H9 (cell line): ENCODE data around the gene LRFN2. TPM values are rescaled to one million over a fixed set of nuclear protein-coding genes. Genes with fewer than 3 reads are reported as not detected.

Experiments used
- DNase-seq: peaks from one replicate; pipeline ENCODE4 v3.0.0-alpha.2; 2017
- H2AFZ ChIP-seq: one replicate; pipeline ENCODE4 v1.6.1; 2013; ENCODE audit warnings: mild to moderate bottlenecking, low read length, control low read depth, moderate library complexity
- H2AK5ac ChIP-seq: 2 replicates; pipeline ENCODE4 v1.6.1; 2013; ENCODE audit warnings: low read length, control low read depth, mixed read lengths; ENCODE audit not compliant: insufficient read length
- H2BK120ac ChIP-seq: one replicate; pipeline ENCODE4 v1.6.1; 2013; ENCODE audit warnings: low read depth, mild to moderate bottlenecking, low read length, control low read depth, inconsistent platforms; ENCODE audit not compliant: poor library complexity, severe bottlenecking
- H2BK12ac ChIP-seq: 2 replicates; pipeline ENCODE4 v1.6.1; 2013; ENCODE audit warnings: low read length, control low read depth, mixed read lengths, low read depth; ENCODE audit not compliant: insufficient read length
- H2BK15ac ChIP-seq: 2 replicates; pipeline ENCODE4 v1.6.1; 2013; ENCODE audit warnings: low read depth, low read length, control low read depth
- H2BK20ac ChIP-seq: one replicate; pipeline ENCODE4 v1.6.1; 2013; ENCODE audit warnings: low read depth, mild to moderate bottlenecking, low read length, control low read depth, inconsistent platforms; ENCODE audit not compliant: poor library complexity, severe bottlenecking
- H2BK5ac ChIP-seq: 2 replicates; pipeline ENCODE4 v1.6.1; 2013; ENCODE audit warnings: low read length, control low read depth, mixed read lengths; ENCODE audit not compliant: insufficient read length
- H3K14ac ChIP-seq: 2 replicates; pipeline ENCODE4 v1.6.1; 2013; ENCODE audit warnings: low read length, control low read depth; ENCODE audit not compliant: insufficient read depth
- H3K18ac ChIP-seq: 2 replicates; pipeline ENCODE4 v1.6.1; 2013; ENCODE audit warnings: low read depth, mild to moderate bottlenecking, mixed read lengths, low read length, control low read depth; ENCODE audit not compliant: insufficient read length
- H3K23ac ChIP-seq: 2 replicates; pipeline ENCODE4 v1.6.1; 2013; ENCODE audit warnings: low read length, control low read depth, mixed read lengths, low read depth; ENCODE audit not compliant: insufficient read length
- H3K23me2 ChIP-seq: 2 replicates; pipeline ENCODE4 v1.6.1; 2013; ENCODE audit warnings: low read depth, mild to moderate bottlenecking, mixed read lengths, low read length, control low read depth; ENCODE audit not compliant: insufficient read length, poor library complexity, severe bottlenecking
- H3K27ac ChIP-seq: 2 replicates; pipeline ENCODE4 v1.5.1; 2013; ENCODE audit warnings: low read length, control low read depth, mixed read lengths, low read depth; ENCODE audit not compliant: insufficient read length
- H3K27me3 ChIP-seq: 2 replicates; pipeline ENCODE4 v1.6.1; 2013; ENCODE audit warnings: low read length, control low read depth, inconsistent platforms; ENCODE audit not compliant: insufficient read depth
- H3K4ac ChIP-seq: 2 replicates; pipeline ENCODE4 v1.6.1; 2013; ENCODE audit warnings: low read depth, mild to moderate bottlenecking, control low read depth, inconsistent platforms, low read length, moderate library complexity
- H3K4me1 ChIP-seq: 2 replicates; pipeline ENCODE4 v1.6.1; 2013; ENCODE audit warnings: low read length, control low read depth, inconsistent platforms; ENCODE audit not compliant: insufficient read depth
- H3K4me2 ChIP-seq: 2 replicates; pipeline ENCODE4 v1.6.1; 2013; ENCODE audit warnings: low read length, control low read depth, mixed read lengths; ENCODE audit not compliant: insufficient read length, insufficient read depth
- H3K56ac ChIP-seq: 2 replicates; pipeline ENCODE4 v1.6.1; 2013; ENCODE audit warnings: low read depth, mild to moderate bottlenecking, mixed read lengths, low read length, control low read depth; ENCODE audit not compliant: insufficient read length
- H3K79me1 ChIP-seq: 2 replicates; pipeline ENCODE4 v1.6.1; 2013; ENCODE audit warnings: low read depth, mild to moderate bottlenecking, moderate library complexity, low read length, control low read depth, inconsistent platforms; ENCODE audit not compliant: insufficient read depth, poor library complexity, severe bottlenecking
- H3K79me2 ChIP-seq: 2 replicates; pipeline ENCODE4 v1.6.1; 2013; ENCODE audit warnings: low read length, control low read depth, inconsistent platforms; ENCODE audit not compliant: insufficient read depth
- H3K9ac ChIP-seq: 2 replicates; pipeline ENCODE4 v1.6.1; 2013; ENCODE audit warnings: low read length, control low read depth, mixed read lengths; ENCODE audit not compliant: insufficient read length; ENCODE audit errors: extremely low read depth
- H3K9me3 ChIP-seq: one replicate; pipeline ENCODE4 v1.6.1; 2013; ENCODE audit warnings: low read depth, low read length, inconsistent platforms; ENCODE audit not compliant: control insufficient read depth
- H3T11ph ChIP-seq: one replicate; pipeline ENCODE4 v1.6.1; 2013; ENCODE audit warnings: mild to moderate bottlenecking, low read length, control low read depth, inconsistent platforms
- H4K20me1 ChIP-seq: one replicate; pipeline ENCODE4 v1.6.1; 2013; ENCODE audit not compliant: control insufficient read depth, insufficient read length, insufficient read depth
- H4K5ac ChIP-seq: 2 replicates; pipeline ENCODE4 v1.6.1; 2013; ENCODE audit warnings: low read depth, mild to moderate bottlenecking, mixed read lengths, low read length, control low read depth; ENCODE audit not compliant: insufficient read length
- H4K8ac ChIP-seq: replicated peaks from 2 replicates; pipeline ENCODE4 v1.6.1; 2013; ENCODE audit warnings: low read length, control low read depth, mixed read lengths, low read depth; ENCODE audit not compliant: insufficient read length
- H4K91ac ChIP-seq: 2 replicates; pipeline ENCODE4 v1.6.1; 2013; ENCODE audit warnings: low read depth, mild to moderate bottlenecking, moderate library complexity, mixed read lengths, low read length, control low read depth; ENCODE audit not compliant: insufficient read length
- H3K27ac Mint-ChIP-seq, 3 experiments: 2 replicates in 2 of 3; 3 replicates in 1 of 3; pipeline ENCODE4 v1.8.0; 2020 to 2021; ENCODE audit warnings: mixed read lengths in 3 of 3, mild to moderate bottlenecking in 1 of 3, moderate library complexity in 1 of 3
- H3K27me3 Mint-ChIP-seq: 2 replicates; pipeline ENCODE4 v1.8.0; 2021; ENCODE audit warnings: low read depth, mild to moderate bottlenecking, moderate library complexity, mixed read lengths
- H3K36me3 Mint-ChIP-seq, 3 experiments: 2 replicates in 2 of 3; 3 replicates in 1 of 3; pipeline ENCODE4 v1.8.0; 2020 to 2021; ENCODE audit warnings: low read depth in 3 of 3, mixed read lengths in 3 of 3; ENCODE audit not compliant: insufficient read depth in 1 of 3
- H3K4me1 Mint-ChIP-seq, 2 experiments: 2 replicates each; pipeline ENCODE4 v1.8.0; 2020; ENCODE audit warnings: mixed read lengths in 2 of 2
- H3K4me3 Mint-ChIP-seq, 2 experiments: 2 replicates in 1 of 2; 3 replicates in 1 of 2; pipeline ENCODE4 v1.8.0; 2020 to 2021; ENCODE audit warnings: mild to moderate bottlenecking in 2 of 2, mixed read lengths in 2 of 2, moderate library complexity in 1 of 2
- H3K9me3 Mint-ChIP-seq, 2 experiments: 2 replicates in 1 of 2; 3 replicates in 1 of 2; pipeline ENCODE4 v1.8.0; 2020; ENCODE audit warnings: mild to moderate bottlenecking in 2 of 2, mixed read lengths in 2 of 2, moderate library complexity in 1 of 2
- CTCF ChIP-seq: fragments of 200-600 bp; sonication (generic); conservative IDR thresholded peaks from 3 replicates; pipeline ENCODE4 v1.8.0; 2021; ENCODE audit warnings: antibody characterized with exemption, mild to moderate bottlenecking
- WGBS: extraction: QIAGEN DNeasy Blood & Tissue Kit; methylation state at CpG from one replicate; pipeline ENCODE4 v1.1.7; 2013; ENCODE audit warnings: missing lambda C conversion rate, low lambda C conversion rate, mixed read lengths; ENCODE audit not compliant: insufficient read length; ENCODE audit errors: extremely low coverage; 5-methylcytosine and 5-hydroxymethylcytosine counted together
- total RNA-seq: library from RNA; stranded (reverse); gene quantifications from 2 replicates; pipeline ENCODE4 v1.2.1, GENCODE V29; 2021

LRFN2 gene
- total RNA-seq, 1 experiment from 2014 or later, result 0.11 TPM

- Histone ChIP-seq H3K27me3 (no peaks in the 10 kb centered on the region), H2BK12ac (no peak overlapping the region), H2AK5ac (no peak overlapping the region), H3K56ac (no peak overlapping the region), H2BK120ac (no peak overlapping the region), H3K4me1 (peaks cover 2% of the 10 kb centered on the region; the same call in 1 of the 2 replicates), H3K23me2 (no peaks in the 10 kb centered on the region), H4K5ac (no peak overlapping the region), H4K91ac (no peak overlapping the region), H3K23ac (no peak overlapping the region), H3K4ac (no peak overlapping the region), H2BK20ac (no peak overlapping the region), H3K18ac (no peak overlapping the region), H2BK15ac (no peak overlapping the region), H2AFZ (no peak overlapping the region), H3K79me2 (no peaks in the 10 kb centered on the region), H3K9ac (no peak overlapping the region), H3K9me3 (no peaks in the 10 kb centered on the region), H3K14ac (no peak overlapping the region), H4K8ac (no peak overlapping the region), H3T11ph (no peak overlapping the region), H3K27ac (no peak overlapping the region), H2BK5ac (no peak overlapping the region), H3K79me1 (no peaks in the 10 kb centered on the region), H4K20me1 (no peaks in the 10 kb centered on the region), H3K4me2 (no peak overlapping the region)
- DNase-seq, result peak; percentile 51
- no peaks in the 10 kb centered on the region for H3K36me3 Mint-ChIP-seq
- peaks cover 51 to 77% of the 10 kb centered on the region in 2 experiments for H3K4me1 Mint-ChIP-seq
- no peaks in the 10 kb centered on the region for H3K9me3 Mint-ChIP-seq
- H3K27ac Mint-ChIP-seq, result peak overlapping the region in 1 of 3 experiments; percentile 82; a peak in 2 of 7 replicates
- TF ChIP-seq CTCF, result no peak
- H3K4me3 Mint-ChIP-seq, result peak overlapping the region in 1 of 2 experiments; percentile 25; a peak in 1 of 5 replicates
- WGBS, result no CpG with 5 or more reads among the region's 5 CpGs
- peaks cover 6% of the 10 kb centered on the region for H3K27me3 Mint-ChIP-seq
Observed at GRCh38 chr6:40542175-40542764, 44.9 kb downstream of the LRFN2 start.
